ENCODE results near the gene PTGER1.

DNA sequence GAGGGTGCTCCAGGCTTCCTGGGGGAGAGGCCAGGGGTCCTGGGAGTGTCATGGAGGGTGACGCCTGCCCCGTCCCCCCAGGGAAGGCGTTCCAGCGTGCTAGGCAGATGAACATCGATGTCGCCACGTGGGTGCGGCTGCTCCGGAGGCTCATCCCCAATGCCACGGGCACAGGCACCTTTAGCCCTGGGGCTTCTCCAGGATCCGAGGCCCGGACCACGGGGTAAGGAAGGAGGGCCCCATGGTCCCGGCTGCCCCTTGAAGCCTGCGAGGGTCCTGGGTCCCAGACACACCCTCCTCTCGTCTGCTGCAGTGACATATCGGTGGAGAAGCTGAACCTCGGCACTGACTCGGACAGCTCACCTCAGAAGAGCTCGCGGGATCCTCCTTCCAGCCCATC, 11.4 kb downstream of the PTGER1 start:
- no peak for TF ChIP-seq NRF1 (conservative IDR thresholded peaks at IDR 0.05; ENCODE audit: low read depth, low read length)
- no peak for TF ChIP-seq POLR2A (IDR thresholded peaks at IDR 0.05; ENCODE audit: low read depth, low read length)
- no peak for TF ChIP-seq POLR2AphosphoS5 (IDR thresholded peaks at IDR 0.05; ENCODE audit: low read length)
- TF ChIP-seq, protein P1, sequence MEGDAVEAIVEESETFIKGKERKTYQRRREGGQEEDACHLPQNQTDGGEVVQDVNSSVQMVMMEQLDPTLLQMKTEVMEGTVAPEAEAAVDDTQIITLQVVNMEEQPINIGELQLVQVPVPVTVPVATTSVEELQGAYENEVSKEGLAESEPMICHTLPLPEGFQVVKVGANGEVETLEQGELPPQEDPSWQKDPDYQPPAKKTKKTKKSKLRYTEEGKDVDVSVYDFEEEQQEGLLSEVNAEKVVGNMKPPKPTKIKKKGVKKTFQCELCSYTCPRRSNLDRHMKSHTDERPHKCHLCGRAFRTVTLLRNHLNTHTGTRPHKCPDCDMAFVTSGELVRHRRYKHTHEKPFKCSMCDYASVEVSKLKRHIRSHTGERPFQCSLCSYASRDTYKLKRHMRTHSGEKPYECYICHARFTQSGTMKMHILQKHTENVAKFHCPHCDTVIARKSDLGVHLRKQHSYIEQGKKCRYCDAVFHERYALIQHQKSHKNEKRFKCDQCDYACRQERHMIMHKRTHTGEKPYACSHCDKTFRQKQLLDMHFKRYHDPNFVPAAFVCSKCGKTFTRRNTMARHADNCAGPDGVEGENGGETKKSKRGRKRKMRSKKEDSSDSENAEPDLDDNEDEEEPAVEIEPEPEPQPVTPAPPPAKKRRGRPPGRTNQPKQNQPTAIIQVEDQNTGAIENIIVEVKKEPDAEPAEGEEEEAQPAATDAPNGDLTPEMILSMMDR (IDR thresholded peaks at IDR 0.05 in 2 of 3, conservative IDR thresholded peaks at IDR 0.05 in 1 of 3; ENCODE audit: control insufficient read depth in 2 of 3, extremely low read depth in 1 of 3, insufficient read depth in 1 of 3, low read depth in 3 of 3, low read length in 3 of 3) = no peak
- no peak for TF ChIP-seq POLR2AphosphoS2 (IDR thresholded peaks at IDR 0.05; ENCODE audit: low read depth, low read length)
- TF ChIP-seq CHD2 (IDR thresholded peaks at IDR 0.05; ENCODE audit: borderline replicate concordance, low read depth, low read length) = no peak
- TF ChIP-seq CREM (IDR thresholded peaks at IDR 0.05; ENCODE audit: low read depth) = no peak

Data from GM12878 (cell line).